ENCODE measurements around the gene SULT1A2.

GRCh38 chr16:28591355-28591754 is 5.5 kb downstream of the SULT1A2 start:
- no peak for TF ChIP-seq PLSCR1 (CRISPR knock-in tag; IDR thresholded peaks at IDR 0.05; ENCODE audit: borderline replicate concordance)
- TF ChIP-seq ESRRA (CRISPR knock-in tag; IDR thresholded peaks at IDR 0.05; ENCODE audit: low read depth), result no peak
- no peak for TF ChIP-seq CENPT (CRISPR knock-in tag; IDR thresholded peaks at IDR 0.05; ENCODE audit: low read depth)
- TF ChIP-seq EZH2 (conservative IDR thresholded peaks at IDR 0.05; ENCODE audit: low read depth, low read length), result no peak
- no peak for TF ChIP-seq ZNF574 (CRISPR knock-in tag; IDR thresholded peaks at IDR 0.05)
- TF ChIP-seq CTCF (CRISPR knock-in tag; IDR thresholded peaks at IDR 0.05), result no peak
- TF ChIP-seq ZNF33B (CRISPR knock-in tag; IDR thresholded peaks at IDR 0.05), result no peak
- TF ChIP-seq RAD21 (CRISPR knock-in tag; IDR thresholded peaks at IDR 0.05), result no peak
- no peak for TF ChIP-seq ZNF75D (CRISPR knock-in tag; IDR thresholded peaks at IDR 0.05; ENCODE audit: borderline replicate concordance)
- no peak for TF ChIP-seq ATF7 (IDR thresholded peaks at IDR 0.05)
- TF ChIP-seq ATF7 (CRISPR knock-in tag; IDR thresholded peaks at IDR 0.05), result no peak
- TF ChIP-seq ZFX (CRISPR knock-in tag; IDR thresholded peaks at IDR 0.05; ENCODE audit: low read depth), result no peak
- no peak for TF ChIP-seq ZNF12 (CRISPR knock-in tag; IDR thresholded peaks at IDR 0.05)
- no peak for TF ChIP-seq NCOA1 (CRISPR knock-in tag; IDR thresholded peaks at IDR 0.05)
